HCT116 (cell line): ENCODE data around the gene YAP1. TPM values are rescaled to one million over a fixed set of nuclear protein-coding genes. Genes with fewer than 3 reads are reported as not detected.

ENCODE experiments used
- ATAC-seq: fragments of 200-7000 bp; cut with Tn5 transposase; 2 replicates; pipeline ENCODE4 v1.9.1; 2020; ENCODE audit warnings: mild to moderate bottlenecking, moderate library complexity
- BruUV-seq: library from RNA; stranded (reverse); fragments of 400-500 nt; replicated peaks from 2 replicates; lab custom pipeline; 2021; lab: Mats Ljungman, UMichigan
- CTCF ChIA-PET: fragments of 300-600 bp; sonication (Branson Sonifier 250); formaldehyde crosslinking; loops from one replicate; lab custom pipeline; 2021; ENCODE audit warnings: antibody characterized with exemption; lab: Charles Lee
- POLR2A ChIA-PET: fragments of 300-600, 350-600 bp; sonication (Branson Sonifier 250); formaldehyde crosslinking; loops from one replicate; lab custom pipeline; 2021; ENCODE audit warnings: antibody characterized with exemption; lab: Charles Lee
- RAD21 ChIA-PET, 2 experiments: fragments of 300-600 bp; sonication (Branson Sonifier 250); formaldehyde crosslinking; loops; one replicate each; lab custom pipeline; 2023; ENCODE audit warnings: low total read pairs in 2 of 2; ENCODE audit not compliant: uncharacterized antibody in 2 of 2, unreplicated experiment in 2 of 2, low non-redundant PET in 1 of 2; lab: Charles Lee
- DNase-seq: peaks from one replicate; pipeline ENCODE4 v3.0.0-alpha.2; 2010; ENCODE audit warnings: low read depth, low spot score
- H2AFZ ChIP-seq: fragments of 200-600 bp; shearing (Covaris generic), sonication (generic); 2 replicates; pipeline ENCODE4 v1.6.1; 2017; ENCODE audit warnings: low read depth, mixed run types, mixed read lengths, antibody characterized with exemption, low read length; ENCODE audit not compliant: poor library complexity, severe bottlenecking
- H3K27ac ChIP-seq: 2 replicates; pipeline ENCODE4 v1.5.1; 2012; ENCODE audit warnings: low read depth, low read length
- H3K27me3 ChIP-seq: fragments of 200-600 bp; sonication (generic); 2 replicates; pipeline ENCODE4 v1.6.1; 2016; ENCODE audit warnings: mixed run types, low read length, mixed read lengths; ENCODE audit not compliant: insufficient read depth
- H3K36me3 ChIP-seq, 2 experiments: fragments of 200-500 bp in 1 of 2; fragments of 200-600 bp in 1 of 2; sonication (Bioruptor generic) in 1 of 2; sonication (generic) in 1 of 2; 2 replicates each; pipeline versions ENCODE4 v1.5.1 to v1.6.1; 2014 to 2016; ENCODE audit warnings: low read length in 2 of 2, inconsistent platforms in 1 of 2, mixed read lengths in 1 of 2, mixed run types in 1 of 2; ENCODE audit not compliant: insufficient read depth in 2 of 2, control insufficient read depth in 1 of 2
- H3K4me1 ChIP-seq, 2 experiments: fragments of 200-600 bp in 1 of 2; sonication (generic) in 1 of 2; 2 replicates each; pipeline versions ENCODE4 v1.5.1 to v1.6.1; 2012 to 2017; ENCODE audit warnings: low read length in 2 of 2, inconsistent platforms in 1 of 2, mild to moderate bottlenecking in 1 of 2, mixed read lengths in 1 of 2, mixed run types in 1 of 2, moderate library complexity in 1 of 2; ENCODE audit not compliant: insufficient read depth in 2 of 2, control insufficient read depth in 1 of 2
- H3K4me2 ChIP-seq: fragments of 200-600 bp; sonication (generic); 2 replicates; pipeline ENCODE4 v1.6.1; 2017; ENCODE audit warnings: mixed run types, low read length, mixed read lengths
- H3K4me3 ChIP-seq, 2 experiments: fragments of 200-600 bp in 1 of 2; sonication (generic) in 1 of 2; replicated peaks in 1 of 2; 2 replicates each; pipeline ENCODE4 v1.5.1; 2011 to 2016; ENCODE audit warnings: low read length in 2 of 2, control low read depth in 1 of 2, low read depth in 1 of 2, mild to moderate bottlenecking in 1 of 2, mixed read lengths in 1 of 2, mixed run types in 1 of 2
- H3K79me2 ChIP-seq: fragments of 200-600 bp; sonication (generic); 2 replicates; pipeline ENCODE4 v1.6.1; 2017; ENCODE audit warnings: mild to moderate bottlenecking, mixed run types, low read length, moderate library complexity, mixed read lengths; ENCODE audit not compliant: insufficient read depth
- H3K9ac ChIP-seq: fragments of 200-600 bp; sonication (generic); 2 replicates; pipeline ENCODE4 v1.6.1; 2016; ENCODE audit warnings: low read length, mixed read lengths
- H3K9me2 ChIP-seq: fragments of 200-600 bp; sonication (generic), shearing (Covaris generic); 2 replicates; pipeline ENCODE4 v1.6.1; 2017; ENCODE audit warnings: mixed run types, mild to moderate bottlenecking, moderate library complexity; ENCODE audit not compliant: insufficient read depth
- H3K9me3 ChIP-seq, 2 experiments: fragments of 200-500 bp in 1 of 2; fragments of 200-600 bp in 1 of 2; sonication (Bioruptor generic) in 1 of 2; sonication (generic) in 1 of 2; 2 replicates each; pipeline ENCODE4 v1.6.1; 2014 to 2017; ENCODE audit warnings: low read length in 2 of 2, mixed read lengths in 2 of 2, inconsistent platforms in 1 of 2, low read depth in 1 of 2, mild to moderate bottlenecking in 1 of 2, mixed run types in 1 of 2, moderate library complexity in 1 of 2; ENCODE audit not compliant: control insufficient read depth in 1 of 2, insufficient read depth in 1 of 2
- H4K20me1 ChIP-seq: fragments of 200-600 bp; sonication (generic), shearing (Covaris generic); 2 replicates; pipeline ENCODE4 v1.6.1; 2017; ENCODE audit warnings: mixed run types, mild to moderate bottlenecking, moderate library complexity; ENCODE audit not compliant: insufficient read depth
- SIN3A ChIP-seq: IDR thresholded peaks from 2 replicates; pipeline ENCODE4 v1.6.1; 2012; ENCODE audit warnings: low read depth
- intact Hi-C: fragments of 100-400 bp; cut with micrococcal nuclease; formaldehyde crosslinking; loops from 2 replicates; pipeline ENCODE4 v1.10.0; 2022
- total RNA-seq: library from RNA; stranded (reverse); gene quantifications from one replicate; pipeline ENCODE4 v1.2.1, GENCODE V29; 2021; ENCODE audit not compliant: unreplicated experiment
- TF ChIP-seq, protein P1 (sequence below), 3 experiments: fragments of 200-600 bp in 1 of 3; sonication (generic) in 1 of 3; IDR thresholded peaks in 2 of 3; conservative IDR thresholded peaks in 1 of 3; 2 replicates each; pipeline ENCODE4 v1.5.1; 2012 to 2017; ENCODE audit warnings: low read depth in 2 of 3, low read length in 2 of 3, antibody characterized with exemption in 1 of 3, borderline replicate concordance in 1 of 3, control low read depth in 1 of 3, mild to moderate bottlenecking in 1 of 3, mixed read lengths in 1 of 3, mixed run types in 1 of 3, moderate library complexity in 1 of 3; ENCODE audit not compliant: insufficient read depth in 1 of 3
- TF ChIP-seq, protein P2 (sequence below): IDR thresholded peaks from 2 replicates; pipeline ENCODE4 v1.6.1; 2012
- TF ChIP-seq, protein P3 (sequence below): IDR thresholded peaks from 2 replicates; pipeline ENCODE4 v1.6.1; 2011; ENCODE audit warnings: mild to moderate bottlenecking, low read length, moderate library complexity; ENCODE audit not compliant: insufficient replicate concordance; ENCODE audit errors: extremely low read depth

Gene YAP1
- total RNA-seq, 1 experiment from 2014 or later, result 88.6 TPM

DNA sequence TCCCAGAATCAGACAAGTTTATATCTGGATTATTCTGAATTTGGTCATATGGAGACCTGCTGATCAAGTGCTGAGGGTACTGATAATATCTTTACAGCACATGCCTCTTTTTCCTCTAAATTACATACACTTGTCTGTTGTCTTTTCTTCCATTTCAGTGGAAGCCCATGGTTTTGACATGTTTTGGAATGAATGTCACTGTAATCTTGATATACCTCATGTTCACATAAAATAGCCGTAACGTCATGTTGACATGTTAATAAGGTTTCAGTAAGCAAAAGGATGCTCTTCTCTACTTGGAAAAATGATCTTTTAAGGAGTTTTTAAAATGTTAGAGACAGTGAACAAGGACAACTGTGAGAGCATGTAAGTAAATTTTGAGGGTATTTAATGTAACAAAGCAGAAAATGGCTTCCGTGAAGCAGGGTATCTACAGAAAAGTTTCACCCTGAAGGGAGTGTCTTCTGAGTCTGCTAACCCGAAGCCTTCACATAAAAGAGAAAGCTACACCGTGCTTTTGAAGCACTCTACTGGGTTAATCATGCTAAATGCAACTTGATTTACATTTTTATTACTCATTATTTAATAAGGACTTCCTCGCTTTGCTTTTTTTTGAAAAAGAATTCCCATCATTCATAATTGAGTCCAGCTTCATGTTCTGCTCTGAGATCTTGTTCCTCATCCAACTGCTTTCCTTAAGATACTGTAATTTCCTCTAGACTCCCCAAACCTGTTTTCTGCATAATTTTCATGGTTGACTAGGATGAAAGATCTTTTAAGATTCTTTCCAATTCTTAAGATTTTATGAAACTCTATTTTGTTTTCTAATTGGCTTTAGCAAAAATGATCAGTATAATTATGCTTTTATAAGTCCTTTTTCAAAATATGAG is 56.2 kb downstream of the YAP1 start:
- TF ChIP-seq SIN3A, result no peak
- TF ChIP-seq, protein P1, sequence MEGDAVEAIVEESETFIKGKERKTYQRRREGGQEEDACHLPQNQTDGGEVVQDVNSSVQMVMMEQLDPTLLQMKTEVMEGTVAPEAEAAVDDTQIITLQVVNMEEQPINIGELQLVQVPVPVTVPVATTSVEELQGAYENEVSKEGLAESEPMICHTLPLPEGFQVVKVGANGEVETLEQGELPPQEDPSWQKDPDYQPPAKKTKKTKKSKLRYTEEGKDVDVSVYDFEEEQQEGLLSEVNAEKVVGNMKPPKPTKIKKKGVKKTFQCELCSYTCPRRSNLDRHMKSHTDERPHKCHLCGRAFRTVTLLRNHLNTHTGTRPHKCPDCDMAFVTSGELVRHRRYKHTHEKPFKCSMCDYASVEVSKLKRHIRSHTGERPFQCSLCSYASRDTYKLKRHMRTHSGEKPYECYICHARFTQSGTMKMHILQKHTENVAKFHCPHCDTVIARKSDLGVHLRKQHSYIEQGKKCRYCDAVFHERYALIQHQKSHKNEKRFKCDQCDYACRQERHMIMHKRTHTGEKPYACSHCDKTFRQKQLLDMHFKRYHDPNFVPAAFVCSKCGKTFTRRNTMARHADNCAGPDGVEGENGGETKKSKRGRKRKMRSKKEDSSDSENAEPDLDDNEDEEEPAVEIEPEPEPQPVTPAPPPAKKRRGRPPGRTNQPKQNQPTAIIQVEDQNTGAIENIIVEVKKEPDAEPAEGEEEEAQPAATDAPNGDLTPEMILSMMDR (IDR thresholded peaks at IDR 0.05 in 2 of 3, conservative IDR thresholded peaks at IDR 0.05 in 1 of 3; ENCODE audit: borderline replicate concordance in 1 of 3, insufficient read depth in 1 of 3, low read depth in 2 of 3, low read length in 2 of 3), result no peak
- TF ChIP-seq, protein P2, sequence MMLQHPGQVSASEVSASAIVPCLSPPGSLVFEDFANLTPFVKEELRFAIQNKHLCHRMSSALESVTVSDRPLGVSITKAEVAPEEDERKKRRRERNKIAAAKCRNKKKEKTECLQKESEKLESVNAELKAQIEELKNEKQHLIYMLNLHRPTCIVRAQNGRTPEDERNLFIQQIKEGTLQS, result no peak
- TF ChIP-seq, protein P3, sequence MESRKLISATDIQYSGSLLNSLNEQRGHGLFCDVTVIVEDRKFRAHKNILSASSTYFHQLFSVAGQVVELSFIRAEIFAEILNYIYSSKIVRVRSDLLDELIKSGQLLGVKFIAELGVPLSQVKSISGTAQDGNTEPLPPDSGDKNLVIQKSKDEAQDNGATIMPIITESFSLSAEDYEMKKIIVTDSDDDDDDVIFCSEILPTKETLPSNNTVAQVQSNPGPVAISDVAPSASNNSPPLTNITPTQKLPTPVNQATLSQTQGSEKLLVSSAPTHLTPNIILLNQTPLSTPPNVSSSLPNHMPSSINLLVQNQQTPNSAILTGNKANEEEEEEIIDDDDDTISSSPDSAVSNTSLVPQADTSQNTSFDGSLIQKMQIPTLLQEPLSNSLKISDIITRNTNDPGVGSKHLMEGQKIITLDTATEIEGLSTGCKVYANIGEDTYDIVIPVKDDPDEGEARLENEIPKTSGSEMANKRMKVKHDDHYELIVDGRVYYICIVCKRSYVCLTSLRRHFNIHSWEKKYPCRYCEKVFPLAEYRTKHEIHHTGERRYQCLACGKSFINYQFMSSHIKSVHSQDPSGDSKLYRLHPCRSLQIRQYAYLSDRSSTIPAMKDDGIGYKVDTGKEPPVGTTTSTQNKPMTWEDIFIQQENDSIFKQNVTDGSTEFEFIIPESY, result no peak
- CTCF ChIA-PET, result no interaction called here

More for the DNA sequence above, 56.2 kb downstream of the YAP1 start:
- ATAC-seq, result no peak
- H3K27ac ChIP-seq, result no peak overlapping the region
- ChIA-PET RAD21 (no interaction called here), POLR2A (no interaction called here)
- H3K4me1 ChIP-seq, result peaks cover 16 to 41% of the 10 kb centered on the region in 2 experiments
- no peaks in the 10 kb centered on the region for H3K27me3 ChIP-seq
- no peak overlapping the region for H3K4me3 ChIP-seq
- H3K4me2 ChIP-seq, result no peak overlapping the region
- no peaks in the 10 kb centered on the region for H3K9me2 ChIP-seq
- BruUV-seq, result TSS peak; percentile 2
- H3K9me3 ChIP-seq, result no peaks in the 10 kb centered on the region
- H3K79me2 ChIP-seq, result peaks cover 83% of the 10 kb centered on the region
- H4K20me1 ChIP-seq, result no peaks in the 10 kb centered on the region; the same call in 1 of the 2 replicates
- no peak overlapping the region for H2AFZ ChIP-seq
- DNase-seq, result no peak
- H3K36me3 ChIP-seq, result peaks cover 0 to 9% of the 10 kb centered on the region in 2 experiments; a peak in 1 of 4 replicates
- H3K9ac ChIP-seq, result no peak overlapping the region
- intact Hi-C loops, result no loop called here
